Karpas-422 (cell line): ENCODE data around the gene METTL13. TPM values are rescaled to one million over a fixed set of nuclear protein-coding genes. Genes with fewer than 3 reads are reported as not detected.
A peak's percentile ranks its signal among the peaks of the same experiment; 100 is the strongest.

ENCODE experiments used
- DNase-seq: peaks from one replicate; pipeline ENCODE4 v3.0.0-alpha.2; 2015
- H2AFZ ChIP-seq: fragments of 200-600 bp; sonication (generic); 2 replicates; pipeline ENCODE4 v1.6.1; 2014; ENCODE audit warnings: antibody characterized with exemption, low read length, mixed read lengths
- H3K27ac ChIP-seq: fragments of 200-600 bp; sonication (generic); 2 replicates; pipeline ENCODE4 v1.5.1; 2014; ENCODE audit warnings: mild to moderate bottlenecking, low read length, moderate library complexity
- H3K27me3 ChIP-seq: fragments of 200-600 bp; sonication (generic); 2 replicates; pipeline ENCODE4 v1.6.1; 2014; ENCODE audit warnings: low read length, mixed read lengths
- H3K36me3 ChIP-seq: fragments of 200-600 bp; sonication (generic); 2 replicates; pipeline ENCODE4 v1.6.1; 2014; ENCODE audit warnings: low read length, mixed read lengths; ENCODE audit not compliant: insufficient read depth
- H3K4me1 ChIP-seq: fragments of 200-600 bp; sonication (generic); 2 replicates; pipeline ENCODE4 v1.6.1; 2014; ENCODE audit warnings: mild to moderate bottlenecking, low read length, mixed read lengths
- H3K4me2 ChIP-seq: fragments of 200-600 bp; sonication (generic); 2 replicates; pipeline ENCODE4 v1.6.1; 2014; ENCODE audit warnings: low read length, low read depth, mild to moderate bottlenecking; ENCODE audit not compliant: poor library complexity, severe bottlenecking
- H3K4me3 ChIP-seq: fragments of 200-600 bp; sonication (generic); 2 replicates; pipeline ENCODE4 v1.5.1; 2014; ENCODE audit warnings: mild to moderate bottlenecking, antibody characterized with exemption, low read length, mixed read lengths
- H3K79me2 ChIP-seq: fragments of 200-600 bp; sonication (generic); 2 replicates; pipeline ENCODE4 v1.6.1; 2014; ENCODE audit warnings: mild to moderate bottlenecking, low read length, mixed read lengths
- H3K9ac ChIP-seq: fragments of 200-600 bp; sonication (generic); 2 replicates; pipeline ENCODE4 v1.6.0; 2014; ENCODE audit warnings: low read length
- H3K9me2 ChIP-seq: fragments of 200-600 bp; sonication (generic), shearing (Covaris generic); replicated peaks from 2 replicates; pipeline ENCODE4 v1.6.0; 2014; ENCODE audit warnings: mild to moderate bottlenecking, low read length, moderate library complexity; ENCODE audit not compliant: insufficient read depth
- H3K9me3 ChIP-seq: fragments of 300-700, 200-600 bp; sonication (generic); 2 replicates; pipeline ENCODE4 v1.6.1; 2014; ENCODE audit warnings: low read length, mixed read lengths
- H4K20me1 ChIP-seq: fragments of 200-600 bp; sonication (generic); 2 replicates; pipeline ENCODE4 v1.6.1; 2014; ENCODE audit warnings: mild to moderate bottlenecking, antibody characterized with exemption, low read length, low read depth; ENCODE audit not compliant: insufficient read depth
- total RNA-seq: library from RNA; depleted of rRNA; stranded (reverse); fragments of >200 nt; shearing (Covaris generic); gene quantifications from 2 replicates; pipeline ENCODE4 v1.2.3, GENCODE V29; 2014; ENCODE audit warnings: low replicate concordance; rRNA removed

The METTL13 gene
- total RNA-seq, result 15.4 and 25.9 TPM in 2 replicates

DNA sequence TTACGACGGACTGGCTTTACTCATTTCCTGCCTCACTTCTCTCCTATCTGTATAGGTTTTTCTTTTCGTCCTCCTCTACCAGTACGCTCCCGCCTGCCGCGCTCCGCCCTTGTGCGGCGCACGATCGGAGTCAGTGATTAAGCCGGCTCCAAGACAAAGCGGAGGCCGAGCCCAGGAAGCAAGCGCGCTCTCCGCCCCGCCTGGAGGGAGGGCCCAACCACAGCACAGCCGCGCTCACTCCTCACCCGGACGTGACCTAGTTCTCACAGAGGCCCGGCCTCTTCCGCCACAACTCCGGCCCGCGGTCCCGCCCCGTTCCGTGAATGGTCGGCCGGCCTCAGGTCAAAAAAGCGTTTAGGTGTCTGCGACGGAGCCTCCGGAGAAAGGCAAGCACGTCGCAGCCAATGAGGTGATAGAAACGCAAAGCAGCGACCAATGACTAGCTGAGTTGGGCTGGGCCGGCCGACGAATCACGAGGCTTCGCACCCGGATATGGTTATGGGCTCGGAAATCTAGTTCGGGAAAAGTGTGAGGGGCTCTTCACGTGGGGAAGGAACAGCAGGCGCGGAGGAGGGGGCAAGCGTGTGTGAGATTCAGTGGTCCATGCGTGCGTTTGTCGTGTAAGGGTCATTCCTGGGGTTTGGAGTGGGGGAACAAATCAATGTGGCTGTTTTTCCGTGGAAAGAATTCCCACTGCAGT is at the start of gene METTL13:
Gene METTL13 (plus strand): TSS at position 485 of the 700 bp plus-strand sequence. CDS start 308 bp downstream, outside the sequence.
- Histone ChIP-seq H2AFZ (peak within 1 kb of the TSS; percentile 54; the same call in 1 of the 2 replicates), H3K27ac (peak within 1 kb of the TSS; percentile 86), H3K9me3 (no peaks in the 10 kb centered on the region), H3K9me2 (no peaks in the 10 kb centered on the region), H3K9ac (peak within 1 kb of the TSS; percentile 87), H4K20me1 (0 out of 2 replicates have a peak, but pooled peaks cover 6% of the 10 kb centered on the region), H3K4me3 (peak within 1 kb of the TSS; percentile 95), H3K79me2 (peaks cover 49% of the 10 kb centered on the region), H3K4me1 (peaks cover 34% of the 10 kb centered on the region), H3K4me2 (peak within 1 kb of the TSS; percentile 80), H3K36me3 (peaks cover 22% of the 10 kb centered on the region), H3K27me3 (no peaks in the 10 kb centered on the region)
- peak; percentile 99 for DNase-seq

- H3K9me2 ChIP-seq, result no peaks in the 10 kb centered on the region
- peaks cover 33% of the 10 kb centered on the region for H3K79me2 ChIP-seq
- no peak for DNase-seq
- no peak overlapping the region for H3K4me2 ChIP-seq
- no peak overlapping the region for H3K4me3 ChIP-seq
- H3K9ac ChIP-seq, result no peak overlapping the region
- H3K36me3 ChIP-seq, result 0 out of 2 replicates have a peak, but pooled peaks cover 3% of the 10 kb centered on the region
- no peaks in the 10 kb centered on the region for H3K9me3 ChIP-seq
- H3K27ac ChIP-seq, result no peak overlapping the region
- peaks cover 21% of the 10 kb centered on the region for H3K4me1 ChIP-seq
- H3K27me3 ChIP-seq, result no peaks in the 10 kb centered on the region
- no peak overlapping the region for H2AFZ ChIP-seq
- H4K20me1 ChIP-seq, result no peaks in the 10 kb centered on the region
Observed at GRCh38 chr1:171736196-171736595, 45.3 kb upstream of the METTL13 start.

DNA sequence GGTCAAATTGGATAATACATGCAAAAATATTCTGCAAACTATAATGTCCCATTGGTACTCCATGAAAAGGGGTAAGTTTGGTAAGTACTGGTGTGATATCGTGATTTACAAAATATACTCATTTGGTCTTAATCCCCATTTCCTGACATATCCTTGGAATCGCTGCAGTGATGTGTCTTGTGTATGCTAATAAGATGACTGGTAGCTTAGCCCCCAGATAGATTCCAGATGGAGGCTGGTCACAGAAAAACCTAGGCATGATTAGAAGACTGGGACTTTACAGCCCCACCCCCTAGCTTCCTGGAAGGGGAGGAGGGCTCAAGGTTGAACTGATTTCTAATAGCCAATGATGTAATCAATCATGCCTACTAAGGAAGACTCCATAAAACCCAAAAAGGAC is 42.5 kb upstream of the METTL13 start:
- Histone ChIP-seq H3K9ac (no peak overlapping the region), H3K9me2 (no peaks in the 10 kb centered on the region), H3K4me2 (no peak overlapping the region), H3K4me1 (peaks cover 30% of the 10 kb centered on the region), H3K27me3 (no peaks in the 10 kb centered on the region), H3K27ac (no peak overlapping the region), H2AFZ (no peak overlapping the region), H3K79me2 (peaks cover 24% of the 10 kb centered on the region), H3K9me3 (no peaks in the 10 kb centered on the region), H4K20me1 (no peaks in the 10 kb centered on the region), H3K4me3 (no peak overlapping the region), H3K36me3 (no peaks in the 10 kb centered on the region)
- DNase-seq, result no peak

DNA sequence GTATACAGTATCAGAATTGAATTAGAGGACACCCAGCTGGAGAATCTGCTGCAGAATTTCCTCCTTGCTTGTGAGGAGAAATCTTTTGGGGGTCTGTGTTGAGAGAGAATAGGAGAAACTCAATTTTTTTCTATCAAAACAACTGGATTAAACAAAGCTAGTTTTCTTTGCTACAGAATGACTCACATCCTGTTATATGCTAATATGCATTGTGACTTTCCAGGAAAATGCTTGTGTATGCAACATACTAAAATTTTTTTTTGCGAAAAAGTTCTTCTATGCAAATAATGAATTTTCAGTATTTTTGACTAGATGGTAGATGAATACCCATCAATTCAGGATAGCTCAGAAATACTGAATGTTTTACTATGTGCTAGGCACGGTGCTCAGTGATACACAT is 41.8 kb upstream of the METTL13 start:
- H2AFZ ChIP-seq, result no peak overlapping the region
- no peak for DNase-seq
- H3K4me1 ChIP-seq, result peaks cover 30% of the 10 kb centered on the region
- no peaks in the 10 kb centered on the region for H3K27me3 ChIP-seq
- no peaks in the 10 kb centered on the region for H3K9me3 ChIP-seq
- no peak overlapping the region for H3K27ac ChIP-seq
- H3K36me3 ChIP-seq, result no peaks in the 10 kb centered on the region
- H3K9me2 ChIP-seq, result no peaks in the 10 kb centered on the region
- H3K9ac ChIP-seq, result no peak overlapping the region
- peaks cover 24% of the 10 kb centered on the region for H3K79me2 ChIP-seq
- H3K4me2 ChIP-seq, result peak overlapping the region; percentile 93
- no peaks in the 10 kb centered on the region for H4K20me1 ChIP-seq
- H3K4me3 ChIP-seq, result no peak overlapping the region

DNA sequence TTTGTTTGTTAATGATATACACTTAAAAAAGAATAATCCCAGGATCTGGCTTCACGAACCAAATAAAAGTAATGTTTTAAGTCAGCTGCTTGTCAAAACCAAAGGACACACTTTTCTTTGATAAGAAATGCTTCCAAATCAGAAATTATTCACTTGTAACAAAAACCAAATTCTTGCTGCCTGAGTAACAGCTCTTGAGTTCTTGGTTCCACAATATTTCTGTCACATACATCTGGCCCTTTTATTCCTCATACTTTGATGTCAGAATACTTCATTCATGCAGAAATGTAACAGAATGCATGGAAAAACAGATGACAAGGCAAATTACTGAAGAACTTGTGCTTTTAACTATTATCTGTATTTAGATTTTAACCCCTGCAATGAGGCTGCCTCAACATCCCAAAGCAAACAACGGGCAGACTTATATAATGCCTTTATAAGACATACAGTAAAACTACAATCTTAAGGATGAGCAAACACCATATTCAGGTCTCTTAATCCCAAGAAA is 41.0 kb upstream of the METTL13 start:
- no peaks in the 10 kb centered on the region for H4K20me1 ChIP-seq
- peaks cover 30% of the 10 kb centered on the region for H3K4me1 ChIP-seq
- no peaks in the 10 kb centered on the region for H3K36me3 ChIP-seq
- H3K27me3 ChIP-seq, result no peaks in the 10 kb centered on the region
- H3K4me2 ChIP-seq, result peak overlapping the region; percentile 93
- H3K9me2 ChIP-seq, result no peaks in the 10 kb centered on the region
- peak overlapping the region; percentile 88 for H3K9ac ChIP-seq
- H3K4me3 ChIP-seq, result peak overlapping the region; percentile 86
- H3K9me3 ChIP-seq, result no peaks in the 10 kb centered on the region
- no peak for DNase-seq
- H3K27ac ChIP-seq, result no peak overlapping the region; the same call in 1 of the 2 replicates
- no peak overlapping the region for H2AFZ ChIP-seq
- peaks cover 24% of the 10 kb centered on the region for H3K79me2 ChIP-seq

GRCh38 chr1:171740987-171741871 is 40.2 kb upstream of the METTL13 start:
- Histone ChIP-seq H3K4me2 (peak overlapping the region; percentile 93), H3K9ac (peak overlapping the region; percentile 88), H3K27ac (peak overlapping the region; percentile 70; the same call in 1 of the 2 replicates), H3K4me1 (peaks cover 30% of the 10 kb centered on the region), H3K79me2 (peaks cover 24% of the 10 kb centered on the region), H3K9me2 (no peaks in the 10 kb centered on the region), H4K20me1 (no peaks in the 10 kb centered on the region), H3K4me3 (peak overlapping the region; percentile 86), H3K27me3 (no peaks in the 10 kb centered on the region), H3K9me3 (no peaks in the 10 kb centered on the region), H3K36me3 (no peaks in the 10 kb centered on the region), H2AFZ (peak overlapping the region; percentile 45; the same call in 1 of the 2 replicates)
- peak; percentile 76 for DNase-seq

DNA sequence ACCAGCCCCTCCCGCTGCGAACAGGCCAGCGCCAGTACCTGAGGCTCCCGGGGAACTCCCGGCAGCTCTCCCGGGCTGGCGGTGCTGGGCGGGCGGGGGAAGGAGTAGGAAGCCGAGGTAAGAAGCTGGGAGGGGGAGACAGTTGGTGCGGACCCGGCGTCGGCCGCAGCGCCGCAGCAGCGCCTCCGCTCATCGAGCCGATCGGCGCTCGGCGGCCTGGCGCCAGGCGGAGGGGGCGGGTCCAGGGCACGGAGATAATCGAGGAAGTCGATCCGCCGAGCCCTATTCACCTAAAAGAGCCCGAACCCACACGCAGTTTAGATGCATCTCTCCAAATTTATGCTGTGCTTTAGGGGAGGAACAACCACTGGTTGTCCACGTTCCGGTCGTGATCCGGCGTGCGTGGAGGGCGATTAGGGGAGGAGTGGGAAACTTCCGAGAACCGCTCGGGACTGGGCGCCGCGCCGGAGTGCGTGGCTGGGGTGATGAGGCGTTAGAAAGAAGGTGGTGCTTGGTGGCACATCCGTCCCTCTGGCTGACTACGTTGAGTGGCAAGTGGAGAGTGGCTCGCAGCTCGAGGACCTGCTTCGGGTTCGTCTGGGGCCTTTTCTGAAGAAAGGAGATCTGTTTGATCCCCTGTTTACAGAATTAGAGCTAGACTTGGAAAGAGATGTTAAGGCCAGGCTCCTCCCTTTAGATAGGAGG is 39.4 kb upstream of the METTL13 start, which contains the start of gene VAMP4:
Gene VAMP4 (minus strand): TSS at position 194 of the 705 bp plus-strand sequence. CDS start 3,651 bp downstream, outside the sequence.
- Histone ChIP-seq H3K27ac (peak within 1 kb of the TSS; percentile 70), H3K4me3 (peak within 1 kb of the TSS; percentile 86), H3K4me2 (peak within 1 kb of the TSS; percentile 93), H3K9me2 (no peaks in the 10 kb centered on the region), H4K20me1 (no peaks in the 10 kb centered on the region), H3K27me3 (no peaks in the 10 kb centered on the region), H3K4me1 (peaks cover 30% of the 10 kb centered on the region), H3K9ac (peak within 1 kb of the TSS; percentile 88), H2AFZ (peak within 1 kb of the TSS; percentile 94), H3K36me3 (no peaks in the 10 kb centered on the region), H3K9me3 (no peaks in the 10 kb centered on the region), H3K79me2 (peaks cover 24% of the 10 kb centered on the region)
- DNase-seq, result peak; percentile 95
